Endothelial cell of umbilical vein (primary cell): ENCODE measurements around the gene DIAPH2. TPM values are rescaled to one million over a fixed set of nuclear protein-coding genes. Genes with fewer than 3 reads are reported as not detected.

Source experiments
- BruUV-seq: library from RNA; stranded (reverse); fragments of 400-500 nt; replicated peaks from 2 replicates; lab custom pipeline; 2021; lab: Mats Ljungman, UMichigan
- CTCF ChIA-PET: fragments of 300-600, 350-600 bp; sonication (Branson Sonifier 250); formaldehyde crosslinking; loops from one replicate; lab custom pipeline; 2021; ENCODE audit warnings: antibody characterized with exemption, inconsistent platforms; lab: Charles Lee
- POLR2A ChIA-PET: fragments of 300-600, 350-600 bp; sonication (Branson Sonifier 250); formaldehyde crosslinking; loops from one replicate; lab custom pipeline; 2021; ENCODE audit warnings: antibody characterized with exemption, inconsistent platforms; lab: Charles Lee
- DNase-seq: peaks from one replicate; pipeline ENCODE4 v3.0.0-alpha.2; 2011; ENCODE audit warnings: low read depth, low spot score
- FAIRE-seq: peaks from 2 replicates; lab custom pipeline; 2011; peaks lifted over from hg19 to GRCh38; lab: Jason Lieb, UNC
- H2AFZ ChIP-seq: 2 replicates; pipeline ENCODE4 v1.6.0; 2012; ENCODE audit warnings: low read depth, low read length, control low read depth, inconsistent platforms
- H3K27ac ChIP-seq: 2 replicates; pipeline ENCODE4 v1.5.1; 2011; ENCODE audit warnings: low read depth, mild to moderate bottlenecking, control low read depth, low read length, moderate library complexity; ENCODE audit not compliant: insufficient read depth
- H3K27me3 ChIP-seq, 2 experiments: 2 replicates each; pipeline versions ENCODE4 v1.6.0 to v1.6.1; 2011; ENCODE audit warnings: low read length in 2 of 2, mixed read lengths in 1 of 2; ENCODE audit not compliant: control insufficient read depth in 2 of 2, insufficient read depth in 2 of 2
- H3K36me3 ChIP-seq, 2 experiments: 2 replicates in 1 of 2; 3 replicates in 1 of 2; pipeline ENCODE4 v1.5.1; 2011; ENCODE audit warnings: low read length in 2 of 2, mild to moderate bottlenecking in 1 of 2, moderate library complexity in 1 of 2; ENCODE audit not compliant: control insufficient read depth in 2 of 2, insufficient read depth in 2 of 2; ENCODE audit errors: extremely low read depth in 1 of 2
- H3K4me1 ChIP-seq: 3 replicates; pipeline ENCODE4 v1.5.1; 2011; ENCODE audit warnings: mild to moderate bottlenecking, low read length; ENCODE audit not compliant: control insufficient read depth, insufficient read depth; ENCODE audit errors: extremely low read depth
- H3K4me2 ChIP-seq: 2 replicates; pipeline ENCODE4 v1.6.1; 2011; ENCODE audit warnings: low read length, control low read depth, mixed read lengths; ENCODE audit not compliant: insufficient read depth
- H3K4me3 ChIP-seq, 3 experiments: fragments of 200-600 bp in 1 of 3; sonication (generic), shearing (Covaris generic) in 1 of 3; replicated peaks in 1 of 3; 2 replicates each; pipeline ENCODE4 v1.5.1; 2011 to 2016; ENCODE audit warnings: control low read depth in 3 of 3, low read length in 3 of 3, mild to moderate bottlenecking in 2 of 3, inconsistent platforms in 1 of 3, low read depth in 1 of 3, moderate library complexity in 1 of 3; ENCODE audit not compliant: insufficient read depth in 1 of 3
- H3K79me2 ChIP-seq: 2 replicates; pipeline ENCODE4 v1.6.0; 2012; ENCODE audit warnings: low read length, inconsistent platforms; ENCODE audit not compliant: control insufficient read depth, insufficient read depth
- H3K9ac ChIP-seq: replicated peaks from 2 replicates; pipeline ENCODE3; 2011; ENCODE audit warnings: low read length, control low read depth; ENCODE audit not compliant: insufficient read depth; ENCODE audit errors: extremely low read depth
- H3K9me1 ChIP-seq: replicated peaks from 3 replicates; pipeline ENCODE4 v1.6.0; 2011; ENCODE audit warnings: mild to moderate bottlenecking, low read length; ENCODE audit not compliant: control insufficient read depth, insufficient read depth; ENCODE audit errors: extremely low read depth
- H3K9me3 ChIP-seq: replicated peaks from 2 replicates; pipeline ENCODE4 v1.5.1; 2012; ENCODE audit warnings: low read length, inconsistent platforms; ENCODE audit not compliant: control insufficient read depth, insufficient read depth
- H4K20me1 ChIP-seq: replicated peaks from 2 replicates; pipeline ENCODE3; 2011; ENCODE audit warnings: mild to moderate bottlenecking, low read length; ENCODE audit not compliant: control insufficient read depth, insufficient read depth; ENCODE audit errors: extremely low read depth
- EZH2 ChIP-seq: IDR thresholded peaks from 2 replicates; pipeline ENCODE4 v1.6.1; 2012; ENCODE audit warnings: borderline replicate concordance, low read depth, mild to moderate bottlenecking, moderate library complexity, low read length, inconsistent platforms; ENCODE audit not compliant: severe bottlenecking
- FOS ChIP-seq: IDR thresholded peaks from 2 replicates; pipeline ENCODE4 v1.6.1; 2011; ENCODE audit warnings: mild to moderate bottlenecking, low read length, moderate library complexity, borderline replicate concordance; ENCODE audit not compliant: insufficient read depth
- GATA2 ChIP-seq: IDR thresholded peaks from 2 replicates; pipeline ENCODE4 v1.7.0; 2011; ENCODE audit warnings: low read depth, mild to moderate bottlenecking, moderate library complexity, mixed read lengths, low read length; ENCODE audit not compliant: insufficient read length, insufficient read depth
- JUN ChIP-seq: IDR thresholded peaks from 2 replicates; pipeline ENCODE4 v1.6.1; 2011; ENCODE audit warnings: borderline replicate concordance, low read depth; ENCODE audit not compliant: insufficient read length, insufficient read depth
- MYC ChIP-seq: IDR thresholded peaks from one replicate; pipeline ENCODE4 v1.6.1; 2011; ENCODE audit warnings: mild to moderate bottlenecking, low read depth, low read length
- POLR2A ChIP-seq: IDR thresholded peaks from 2 replicates; pipeline ENCODE4 v1.6.1; 2012; ENCODE audit warnings: low read depth, mild to moderate bottlenecking, control low read depth, low read length
- POLR2AphosphoS5 ChIP-seq: IDR thresholded peaks from 2 replicates; pipeline ENCODE4 v1.6.1; 2012; ENCODE audit warnings: low read depth, mild to moderate bottlenecking, control low read depth, low read length, moderate library complexity; ENCODE audit not compliant: insufficient read depth
- dilution Hi-C: fragments of 300-500 bp; cut with MboI; formaldehyde crosslinking; loops from one replicate; pipeline ENCODE4 v1.15.0; 2019; ENCODE audit warnings: low sequenced_read_pairs; ENCODE audit not compliant: extremely low pct_ligation_motif_present
- intact Hi-C: fragments of 100-400 bp; cut with micrococcal nuclease; formaldehyde crosslinking; loops from one replicate; pipeline ENCODE4 v1.10.0; 2022
- polyA plus RNA-seq, 4 experiments: library from polyadenylated mRNA; depleted of rRNA in 3 of 4; stranded (reverse) in 3 of 4; unstranded in 1 of 4; fragments of >200 nt; gene quantifications; 2 replicates each; pipeline versions ENCODE4 v1.2.1 to v1.2.3, GENCODE V29; 2011 to 2012; ENCODE audit warnings: missing spikeins in 1 of 4
- total RNA-seq: library from RNA; stranded (reverse); gene quantifications from 2 replicates; pipeline ENCODE4 v1.2.3, GENCODE V29; 2021
- TF ChIP-seq, protein P1 (sequence below), 2 donors: IDR thresholded peaks; 1 replicate in 1 of 2; 2 replicates in 1 of 2; pipeline ENCODE4 v1.5.1; 2011; ENCODE audit warnings: low read length in 2 of 2, mild to moderate bottlenecking in 2 of 2, moderate library complexity in 2 of 2, control low read depth in 1 of 2, inconsistent platforms in 1 of 2, low read depth in 1 of 2; ENCODE audit not compliant: insufficient read depth in 1 of 2; ENCODE audit errors: extremely low read depth in 1 of 2
- TF ChIP-seq, protein P2 (sequence below): IDR thresholded peaks from 2 replicates; pipeline ENCODE4 v1.6.1; 2011; ENCODE audit not compliant: insufficient read depth, insufficient read length

Gene DIAPH2
- total and polyA plus RNA-seq, 2 donors (not counting 3 experiments of a cell fraction or from before 2014, with no cell fraction given) = 3.0 to 30.0 TPM

DNA sequence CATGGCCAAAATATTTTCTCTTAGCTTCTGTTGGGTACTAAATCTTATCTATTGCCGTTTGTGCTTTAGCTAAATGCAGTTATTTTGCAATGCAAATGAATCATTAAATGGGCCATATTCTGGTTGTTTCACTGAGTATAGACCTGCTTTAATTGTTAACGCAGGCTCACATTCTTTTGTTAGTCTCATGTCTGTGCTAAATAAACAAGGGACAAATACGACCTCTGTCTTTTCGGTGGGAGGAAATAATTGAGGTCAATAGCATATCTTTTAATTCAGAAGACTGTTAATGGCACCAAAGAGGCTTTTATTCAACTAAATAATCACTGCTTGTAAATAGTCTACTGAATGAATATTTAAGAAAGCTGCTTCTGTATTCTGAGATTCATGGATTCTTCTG, 76.9 kb downstream of the DIAPH2 start:
- BruUV-seq = no TSS peak
- no peaks in the 10 kb centered on the region for H3K79me2 ChIP-seq
- H3K27ac ChIP-seq = no peak overlapping the region
- POLR2A ChIA-PET = no interaction called here
- no peak overlapping the region for H3K4me2 ChIP-seq
- DNase-seq (no peak), FAIRE-seq (no peak)
- no peaks in the 10 kb centered on the region for H3K9me3 ChIP-seq
- H3K4me1 ChIP-seq = no peaks in the 10 kb centered on the region
- no peaks in the 10 kb centered on the region for H3K9me1 ChIP-seq
- no peak for TF ChIP-seq GATA2
- no peaks in the 10 kb centered on the region for H3K27me3 ChIP-seq
- intact Hi-C loops (no loop called here), dilution Hi-C loops (no loop called here)
- no peak overlapping the region for H3K4me3 ChIP-seq
- no peaks in the 10 kb centered on the region for H3K36me3 ChIP-seq
- no peak overlapping the region for H2AFZ ChIP-seq
- CTCF ChIA-PET = interaction anchor here (1.4 to 1.8 kb wide), 2 partner anchors 9 to 388 kb away, joined by 6 to 7 read pairs; no protein-coding TSS in a partner anchor
- H4K20me1 ChIP-seq = no peaks in the 10 kb centered on the region
- no peak overlapping the region for H3K9ac ChIP-seq

DNA sequence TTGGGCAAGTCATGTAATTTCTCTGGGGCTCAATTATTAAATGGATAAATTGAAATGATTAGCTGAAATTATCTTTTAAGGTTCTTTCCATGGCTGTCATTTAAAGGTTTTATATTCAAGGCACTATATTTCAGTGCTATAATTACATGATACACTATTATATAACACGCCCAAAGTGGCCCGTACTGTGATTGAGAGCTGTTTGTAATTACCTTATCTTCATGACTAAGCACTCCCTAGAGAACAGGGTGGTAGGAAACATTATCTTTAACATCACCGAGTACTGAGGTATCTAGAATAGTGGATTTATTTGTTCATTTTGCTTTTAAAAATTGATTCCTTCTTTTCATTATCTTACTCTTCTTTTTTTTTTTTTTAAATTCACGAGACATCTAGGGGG, 79.0 kb downstream of the DIAPH2 start:
- FAIRE-seq (no peak), DNase-seq (no peak)
- no peak overlapping the region for H3K9ac ChIP-seq
- TF ChIP-seq FOS (no peak), POLR2A (no peak), EZH2 (no peak), GATA2 (no peak), MYC (no peak), JUN (no peak), POLR2AphosphoS5 (no peak)
- TF ChIP-seq, protein P1, sequence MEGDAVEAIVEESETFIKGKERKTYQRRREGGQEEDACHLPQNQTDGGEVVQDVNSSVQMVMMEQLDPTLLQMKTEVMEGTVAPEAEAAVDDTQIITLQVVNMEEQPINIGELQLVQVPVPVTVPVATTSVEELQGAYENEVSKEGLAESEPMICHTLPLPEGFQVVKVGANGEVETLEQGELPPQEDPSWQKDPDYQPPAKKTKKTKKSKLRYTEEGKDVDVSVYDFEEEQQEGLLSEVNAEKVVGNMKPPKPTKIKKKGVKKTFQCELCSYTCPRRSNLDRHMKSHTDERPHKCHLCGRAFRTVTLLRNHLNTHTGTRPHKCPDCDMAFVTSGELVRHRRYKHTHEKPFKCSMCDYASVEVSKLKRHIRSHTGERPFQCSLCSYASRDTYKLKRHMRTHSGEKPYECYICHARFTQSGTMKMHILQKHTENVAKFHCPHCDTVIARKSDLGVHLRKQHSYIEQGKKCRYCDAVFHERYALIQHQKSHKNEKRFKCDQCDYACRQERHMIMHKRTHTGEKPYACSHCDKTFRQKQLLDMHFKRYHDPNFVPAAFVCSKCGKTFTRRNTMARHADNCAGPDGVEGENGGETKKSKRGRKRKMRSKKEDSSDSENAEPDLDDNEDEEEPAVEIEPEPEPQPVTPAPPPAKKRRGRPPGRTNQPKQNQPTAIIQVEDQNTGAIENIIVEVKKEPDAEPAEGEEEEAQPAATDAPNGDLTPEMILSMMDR (IDR thresholded peaks at IDR 0.05; ENCODE audit: extremely low read depth in 1 of 2, insufficient read depth in 1 of 2, low read depth in 1 of 2, low read length in 2 of 2) = no peak
- TF ChIP-seq, protein P2, sequence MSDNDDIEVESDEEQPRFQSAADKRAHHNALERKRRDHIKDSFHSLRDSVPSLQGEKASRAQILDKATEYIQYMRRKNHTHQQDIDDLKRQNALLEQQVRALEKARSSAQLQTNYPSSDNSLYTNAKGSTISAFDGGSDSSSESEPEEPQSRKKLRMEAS = no peak
- dilution Hi-C loops = no loop called here
- no peaks in the 10 kb centered on the region for H3K9me3 ChIP-seq
- no peaks in the 10 kb centered on the region for H3K27me3 ChIP-seq
- no peak overlapping the region for H2AFZ ChIP-seq
- H3K36me3 ChIP-seq = no peaks in the 10 kb centered on the region
- H3K4me1 ChIP-seq = no peaks in the 10 kb centered on the region
- no peak overlapping the region for H3K4me3 ChIP-seq
- intact Hi-C loops = no loop called here
- ChIA-PET CTCF (interaction anchor here (1.0 kb wide), 1 partner anchor 391 kb away, joined by 4 read pairs; no protein-coding TSS in a partner anchor), POLR2A (no interaction called here)
- H4K20me1 ChIP-seq = no peaks in the 10 kb centered on the region
- H3K79me2 ChIP-seq = no peaks in the 10 kb centered on the region
- H3K9me1 ChIP-seq = no peaks in the 10 kb centered on the region
- no peak overlapping the region for H3K4me2 ChIP-seq
- no peak overlapping the region for H3K27ac ChIP-seq
- no TSS peak for BruUV-seq
